Mucosa of descending colon (tissue), 3 donors: Measurements from ENCODE around the gene MYH7. TPM values are rescaled to one million over a fixed set of nuclear protein-coding genes. Genes with fewer than 3 reads are reported as not detected.
"Not testable (repeated sequence)": the region's sequence is repeated elsewhere in the genome, so short reads cannot be mapped to it uniquely, and the experiment has no call there.

Experiments
- ATAC-seq: fragments of 200-7000 bp; cut with Tn5 transposase; one replicate; pipeline ENCODE4 v1.9.1; 2020; ENCODE audit warnings: mild to moderate bottlenecking, moderate library complexity
- DNase-seq, 3 donors: peaks; one replicate each; pipeline ENCODE4 v3.0.0-alpha.2; 2020
- H3K36me3 ChIP-seq: fragments of 200-600 bp; one replicate; pipeline ENCODE4 v1.8.0; 2021; ENCODE audit warnings: low read depth, mild to moderate bottlenecking
- H3K4me1 ChIP-seq: fragments of 200-600 bp; one replicate; pipeline ENCODE4 v1.8.0; 2021; ENCODE audit warnings: low read depth, mild to moderate bottlenecking
- H3K4me3 ChIP-seq: fragments of 200-600 bp; one replicate; pipeline ENCODE4 v1.8.0; 2021; ENCODE audit warnings: mild to moderate bottlenecking
- H3K9me3 ChIP-seq: fragments of 200-600 bp; one replicate; pipeline ENCODE4 v1.8.0; 2021; ENCODE audit warnings: mild to moderate bottlenecking
- intact Hi-C, 2 donors: fragments of 100-400 bp; cut with DNase I in 1 of 2; cut with micrococcal nuclease in 1 of 2; formaldehyde crosslinking; loops; one replicate each; pipeline versions ENCODE4 v1.11.0 to v1.11.1; 2022; cut with DNase I, micrococcal nuclease
- total RNA-seq, 3 donors: library from RNA; stranded (reverse); fragmentation: NEBNext Ultra II Directional in 2 of 3; extraction: Animal tissue kit (Norgen Biotek cat#: 25700) in 2 of 3; gene quantifications; one replicate each; pipeline versions ENCODE4 v1.2.1 to v1.2.4, GENCODE V29; 2021 to 2023
- TF ChIP-seq, protein P1 (sequence below): fragments of 200-600 bp; IDR thresholded peaks from one replicate; pipeline ENCODE4 v1.8.0; 2022; ENCODE audit warnings: antibody characterized with exemption, mild to moderate bottlenecking
- donor health status: DM: no; HTN: no; CAD: no; lungs with moderate emphysema.
- donor health status: DM: no; HTN: no; CAD: no.
- donor health status: DM: no; HTN: yes; CAD: no.

The MYH7 gene
- total RNA-seq, 3 donors from 2014 or later, result 0.13 to 6.2 (median 1.2) TPM

DNA sequence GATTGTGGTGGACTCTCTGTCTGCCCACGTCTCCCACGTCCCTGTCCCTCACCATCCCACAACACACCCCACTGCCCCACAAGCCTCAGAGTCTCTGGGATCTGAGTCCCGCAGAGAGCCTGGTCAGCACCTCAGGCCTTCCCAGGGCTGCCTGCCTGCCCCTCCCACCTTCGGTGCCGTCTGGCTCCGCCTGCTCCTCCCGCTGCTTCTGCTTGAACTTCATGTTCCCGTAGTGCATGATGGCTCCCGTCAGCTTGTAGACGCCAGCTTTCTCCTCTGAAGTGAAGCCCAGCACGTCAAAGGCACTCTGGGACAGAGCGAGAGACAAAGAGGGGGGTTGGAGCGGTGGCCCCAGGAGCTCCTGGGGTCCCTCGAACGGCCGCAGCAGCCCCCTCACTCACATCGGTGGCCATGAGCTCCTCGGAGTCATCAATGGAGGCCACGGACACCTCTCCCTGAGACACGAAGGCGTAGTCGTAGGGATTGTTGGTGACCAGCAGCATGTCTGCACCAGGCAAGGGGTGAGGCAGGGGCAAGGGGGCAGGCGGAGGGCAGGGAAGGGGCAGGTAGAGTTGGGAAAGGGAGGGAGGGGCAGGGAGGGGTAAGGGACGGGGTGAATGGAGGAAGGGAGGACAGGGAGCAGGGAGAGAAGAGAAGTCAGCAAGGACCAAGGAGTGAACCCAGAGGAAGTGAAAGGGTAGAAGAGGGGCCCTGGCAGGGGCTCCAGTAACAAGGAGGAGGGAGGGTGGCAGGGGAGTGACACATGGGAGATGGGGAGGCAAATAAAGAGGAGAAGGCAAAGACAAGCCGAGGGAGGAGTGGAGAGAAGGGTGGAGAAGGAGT is 32.9 kb downstream of the MYH7 start:
- no peaks in the 10 kb centered on the region for H3K4me1 ChIP-seq
- intact Hi-C loops, result no loop called here
- ATAC-seq, result no peak
- DNase-seq, result no peak
- H3K4me3 ChIP-seq, result no peak overlapping the region
- TF ChIP-seq, protein P1, sequence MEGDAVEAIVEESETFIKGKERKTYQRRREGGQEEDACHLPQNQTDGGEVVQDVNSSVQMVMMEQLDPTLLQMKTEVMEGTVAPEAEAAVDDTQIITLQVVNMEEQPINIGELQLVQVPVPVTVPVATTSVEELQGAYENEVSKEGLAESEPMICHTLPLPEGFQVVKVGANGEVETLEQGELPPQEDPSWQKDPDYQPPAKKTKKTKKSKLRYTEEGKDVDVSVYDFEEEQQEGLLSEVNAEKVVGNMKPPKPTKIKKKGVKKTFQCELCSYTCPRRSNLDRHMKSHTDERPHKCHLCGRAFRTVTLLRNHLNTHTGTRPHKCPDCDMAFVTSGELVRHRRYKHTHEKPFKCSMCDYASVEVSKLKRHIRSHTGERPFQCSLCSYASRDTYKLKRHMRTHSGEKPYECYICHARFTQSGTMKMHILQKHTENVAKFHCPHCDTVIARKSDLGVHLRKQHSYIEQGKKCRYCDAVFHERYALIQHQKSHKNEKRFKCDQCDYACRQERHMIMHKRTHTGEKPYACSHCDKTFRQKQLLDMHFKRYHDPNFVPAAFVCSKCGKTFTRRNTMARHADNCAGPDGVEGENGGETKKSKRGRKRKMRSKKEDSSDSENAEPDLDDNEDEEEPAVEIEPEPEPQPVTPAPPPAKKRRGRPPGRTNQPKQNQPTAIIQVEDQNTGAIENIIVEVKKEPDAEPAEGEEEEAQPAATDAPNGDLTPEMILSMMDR, result no peak
- no peaks in the 10 kb centered on the region for H3K36me3 ChIP-seq
- no peaks in the 10 kb centered on the region for H3K9me3 ChIP-seq

DNA sequence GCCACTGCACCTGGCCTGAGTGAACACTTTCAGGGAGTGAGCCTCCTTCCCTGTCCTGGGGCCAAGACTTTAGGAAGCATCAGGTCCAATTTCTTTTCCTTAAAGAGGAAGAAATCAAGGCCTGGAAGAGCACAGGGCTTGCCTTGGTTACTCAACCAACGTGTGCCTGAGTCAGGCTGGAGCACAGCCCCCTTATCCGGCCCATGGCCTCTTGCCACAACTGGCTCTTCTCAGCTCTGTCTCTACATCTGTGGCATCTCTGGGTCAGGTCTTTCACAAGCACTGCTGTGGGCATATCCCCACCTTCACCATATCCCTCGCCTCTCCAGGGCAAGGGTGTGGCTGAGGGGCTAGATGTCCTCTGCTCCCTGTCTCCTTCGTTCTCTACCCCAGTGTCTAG is 34.2 kb downstream of the MYH7 start:
- no peak for ATAC-seq
- Histone ChIP-seq H3K4me3 (no peak overlapping the region), H3K36me3 (no peaks in the 10 kb centered on the region), H3K9me3 (no peaks in the 10 kb centered on the region), H3K4me1 (no peaks in the 10 kb centered on the region)
- no peak for DNase-seq
- TF ChIP-seq, protein P1, result no peak
- intact Hi-C loops, result no loop called here

DNA sequence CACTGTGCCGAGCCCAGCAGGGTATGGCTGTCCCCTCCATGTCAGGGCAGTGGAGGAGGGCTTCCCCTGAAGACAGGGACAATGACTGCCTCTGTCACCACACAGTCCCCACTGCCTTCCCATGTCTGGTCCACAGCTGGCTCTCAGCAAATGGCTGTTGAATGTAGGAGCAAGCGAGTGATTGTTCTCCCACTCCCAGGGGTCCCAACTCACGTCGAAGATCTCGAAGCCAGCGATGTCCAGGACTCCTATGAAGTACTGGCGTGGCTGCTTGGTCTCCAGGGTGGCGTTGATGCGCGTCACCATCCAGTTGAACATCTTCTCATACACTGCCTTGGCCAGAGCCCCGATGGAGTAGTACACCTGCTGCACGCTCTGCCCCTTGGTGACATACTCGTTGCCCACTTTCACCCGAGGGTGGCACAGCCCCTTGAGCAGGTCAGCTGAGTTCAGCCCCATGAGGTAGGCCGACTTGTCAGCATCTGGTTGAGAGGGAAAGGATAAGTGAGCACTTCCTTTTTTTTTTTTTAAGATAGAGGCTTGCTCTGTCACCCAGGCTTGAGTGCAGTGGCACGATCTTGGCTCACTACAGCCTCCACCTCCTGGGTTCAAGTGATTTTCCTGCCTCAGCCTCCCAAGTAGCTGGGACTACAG is 34.8 kb downstream of the MYH7 start:
- H3K9me3 ChIP-seq, H3K36me3 ChIP-seq, H3K4me3 ChIP-seq, intact Hi-C loops, DNase-seq, ATAC-seq, H3K4me1 ChIP-seq: not testable (repeated sequence)

DNA sequence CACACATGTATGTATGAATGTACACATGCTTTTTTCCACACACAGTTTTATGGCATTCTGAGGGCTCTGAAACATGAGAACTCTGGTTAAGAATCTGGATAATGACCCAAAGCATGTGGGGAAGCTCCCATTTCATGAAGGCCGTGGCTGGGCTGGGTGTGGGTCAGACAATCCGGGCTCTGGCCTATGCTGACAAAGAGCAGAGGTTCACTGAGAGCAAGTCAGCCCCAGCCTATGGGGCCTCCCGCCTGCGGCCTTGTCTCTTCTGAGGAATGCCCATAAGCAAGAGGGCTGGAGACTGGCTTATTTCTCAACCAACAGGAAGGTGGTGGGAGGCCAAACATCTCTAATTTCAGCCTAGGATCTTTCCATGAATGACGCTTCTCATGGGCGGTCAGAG is 35.9 kb downstream of the MYH7 start:
- no peak for ATAC-seq
- TF ChIP-seq, protein P1, result no peak
- Histone ChIP-seq H3K9me3 (no peaks in the 10 kb centered on the region), H3K4me1 (no peaks in the 10 kb centered on the region), H3K4me3 (no peak overlapping the region), H3K36me3 (no peaks in the 10 kb centered on the region)
- DNase-seq, result no peak
- intact Hi-C loops, result no loop called here

DNA sequence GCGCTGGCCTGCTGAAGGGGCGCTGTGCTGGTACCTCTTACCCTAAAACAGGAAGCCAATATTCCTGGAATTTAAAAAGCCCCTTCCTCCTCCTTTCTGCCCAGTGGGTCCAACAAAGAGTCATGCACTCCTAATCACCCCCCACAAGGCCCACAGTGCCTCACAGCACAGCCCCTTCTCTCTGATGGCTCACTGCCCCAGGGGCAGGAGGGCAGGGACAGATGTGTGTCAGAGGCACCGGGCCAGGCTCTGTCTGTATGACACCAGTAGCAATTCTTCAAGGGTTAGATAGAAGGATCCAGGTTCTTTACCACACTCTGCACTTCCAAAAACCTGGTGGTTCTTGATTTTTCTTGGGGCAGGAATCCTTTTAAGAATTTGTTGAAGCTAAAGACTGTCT is 36.3 kb downstream of the MYH7 start:
- ATAC-seq (no peak), DNase-seq (no peak)
- intact Hi-C loops, result no loop called here
- Histone ChIP-seq H3K4me1 (no peaks in the 10 kb centered on the region), H3K36me3 (no peaks in the 10 kb centered on the region), H3K4me3 (no peak overlapping the region), H3K9me3 (no peaks in the 10 kb centered on the region)
- TF ChIP-seq, protein P1, result no peak

DNA sequence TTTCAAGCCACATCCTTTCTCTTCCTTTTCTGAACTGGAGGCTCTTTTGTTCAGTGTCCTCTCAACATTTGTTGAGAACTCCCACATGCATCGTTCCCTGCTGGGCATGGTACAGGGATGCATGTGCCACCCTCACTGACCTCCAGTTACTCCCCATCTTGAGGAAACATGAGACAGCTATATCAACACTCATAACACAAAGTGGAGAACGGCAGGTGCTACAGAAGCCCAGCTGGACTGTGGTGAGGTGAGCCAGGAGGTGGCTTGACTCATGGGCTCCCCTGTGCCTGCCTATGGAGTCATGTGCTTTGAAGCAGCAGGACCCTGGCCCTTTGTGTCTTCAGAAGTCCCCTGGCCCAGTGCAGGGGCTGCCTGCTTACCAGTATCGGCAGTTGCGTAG is 37.1 kb downstream of the MYH7 start:
- Histone ChIP-seq H3K9me3 (no peaks in the 10 kb centered on the region), H3K36me3 (no peaks in the 10 kb centered on the region), H3K4me1 (no peaks in the 10 kb centered on the region), H3K4me3 (no peak overlapping the region)
- intact Hi-C loops, result no loop called here
- no peak for ATAC-seq
- DNase-seq, result no peak
- TF ChIP-seq, protein P1, result no peak
